HepG2 (cell line): ENCODE results near the gene VAT1L. TPM values are rescaled to one million over a fixed set of nuclear protein-coding genes. Genes with fewer than 3 reads are reported as not detected.

Experiments
- ARID5B ChIP-seq: IDR thresholded peaks from 2 replicates; pipeline ENCODE4 v1.4.0; 2020; ENCODE audit warnings: mild to moderate bottlenecking, missing genetic modification reagents
- ATF2 ChIP-seq: sonication (generic); formaldehyde crosslinking; IDR thresholded peaks from 2 replicates; pipeline ENCODE4 v1.4.0; 2020; ENCODE audit warnings: missing genetic modification reagents
- BHLHE40 ChIP-seq: IDR thresholded peaks from 2 replicates; pipeline ENCODE4 v1.6.1; 2011; ENCODE audit warnings: low read length, improper control_type of control experiment
- EED ChIP-seq: sonication (generic); formaldehyde crosslinking; IDR thresholded peaks from 2 replicates; pipeline ENCODE4 v1.5.0; 2020; ENCODE audit warnings: mild to moderate bottlenecking, missing genetic modification reagents
- EP300 ChIP-seq, 3 experiments: sonication (generic) in 1 of 3; formaldehyde crosslinking in 1 of 3; IDR thresholded peaks; 2 replicates each; pipeline versions ENCODE4 v1.5.1 to v1.6.1; 2011 to 2020; ENCODE audit warnings: low read depth in 2 of 3, low read length in 2 of 3, borderline replicate concordance in 1 of 3, improper control_type of control experiment in 1 of 3, mild to moderate bottlenecking in 1 of 3, missing genetic modification reagents in 1 of 3, moderate library complexity in 1 of 3
- IRF1 ChIP-seq: sonication (generic); formaldehyde crosslinking; IDR thresholded peaks from 2 replicates; pipeline ENCODE4 v1.4.0; 2020; ENCODE audit warnings: low read depth, mild to moderate bottlenecking, missing genetic modification reagents
- ISL2 ChIP-seq: sonication (generic); formaldehyde crosslinking; IDR thresholded peaks from 2 replicates; pipeline ENCODE4 v1.5.0; 2020; ENCODE audit warnings: missing genetic modification reagents
- MAFK ChIP-seq, 2 experiments: IDR thresholded peaks in 1 of 2; conservative IDR thresholded peaks in 1 of 2; 2 replicates each; pipeline ENCODE4 v1.6.1; 2011; ENCODE audit warnings: improper control_type of control experiment in 2 of 2, low read length in 2 of 2
- NFE2L2 ChIP-seq: fragments of 150-350 bp; IDR thresholded peaks from 2 replicates; pipeline ENCODE4 v1.6.1; 2014; ENCODE audit warnings: low read length
- SIN3A ChIP-seq: IDR thresholded peaks from 2 replicates; pipeline ENCODE4 v1.6.1; 2011; ENCODE audit warnings: low read depth, mild to moderate bottlenecking, control low read depth, low read length, borderline replicate concordance
- SIX1 ChIP-seq: sonication (generic); formaldehyde crosslinking; IDR thresholded peaks from 2 replicates; pipeline ENCODE4 v1.4.0; 2020; ENCODE audit warnings: missing genetic modification reagents, borderline replicate concordance
- TEAD3 ChIP-seq: optimal IDR thresholded peaks from 2 replicates; pipeline ENCODE3; 2016; ENCODE audit warnings: borderline replicate concordance
- ZNF263 ChIP-seq: sonication (generic); formaldehyde crosslinking; IDR thresholded peaks from 2 replicates; pipeline ENCODE4 v1.4.0; 2020; ENCODE audit warnings: missing genetic modification reagents
- ZNF318 ChIP-seq: sonication (generic); formaldehyde crosslinking; IDR thresholded peaks from 2 replicates; pipeline ENCODE4 v1.4.0; 2020; ENCODE audit warnings: mild to moderate bottlenecking, missing genetic modification reagents
- polyA plus RNA-seq, 8 experiments: library from polyadenylated mRNA; depleted of rRNA in 3 of 8; stranded (reverse) in 7 of 8; unstranded in 1 of 8; fragments of >200 nt; fragmentation: Illumina TruSeq in 4 of 8; extraction: Trizol in 4 of 8; gene quantifications; 2 replicates each; pipeline versions ENCODE4 v1.2.1 to v1.2.3, GENCODE V29; 2011 to 2016; ENCODE audit warnings: low read depth in 4 of 8, missing spikeins in 1 of 8, mixed read lengths in 1 of 8; ENCODE audit not compliant: insufficient read depth in 1 of 8
- total RNA-seq, 5 experiments: library from RNA; depleted of rRNA; stranded (reverse); fragments of >200 nt; fragmentation: Illumina TruSeq; extraction: Trizol; gene quantifications; 2 replicates each; pipeline ENCODE4 v1.2.3, GENCODE V29; 2016; ENCODE audit warnings: low read depth in 1 of 5

VAT1L gene
- total and polyA plus RNA-seq, 2 of the 13 experiments (the other 11 are each of a cell fraction or from before 2014, with no cell fraction given): not detected

GRCh38 chr16:77762262-77762661, 26.1 kb upstream of the VAT1L start (continued):
- peak; percentile 51 for TF ChIP-seq ARID5B (CRISPR knock-in tag)
- TF ChIP-seq MAFK (conservative IDR thresholded peaks at IDR 0.05 in 1 of 2, IDR thresholded peaks at IDR 0.05 in 1 of 2; ENCODE audit: low read length in 2 of 2): peak in 1 of 2 experiments; percentile 16; a peak in 1 of 4 replicates
- no peak for TF ChIP-seq TEAD3 (CRISPR knock-in tag)
- TF ChIP-seq EED: no peak
- TF ChIP-seq ZNF263 (CRISPR knock-in tag): no peak
- TF ChIP-seq BHLHE40: peak; percentile 53
- peak; percentile 81 for TF ChIP-seq SIX1
- no peak for TF ChIP-seq SIN3A
- no peak for TF ChIP-seq ZNF318
- no peak for TF ChIP-seq IRF1 (CRISPR knock-in tag)
- no peak for TF ChIP-seq ATF2 (CRISPR knock-in tag)
- peak; percentile 42; the same call in 1 of the 2 replicates for TF ChIP-seq ISL2 (CRISPR knock-in tag)
- peak; percentile 40 for TF ChIP-seq NFE2L2
- TF ChIP-seq EP300 (IDR thresholded peaks at IDR 0.05; ENCODE audit: low read depth in 2 of 2, low read length in 2 of 2): peak in 1 of 2 experiments; percentile 82; a peak in 1 of 4 replicates
- no peak for TF ChIP-seq EP300 (CRISPR knock-in tag; IDR thresholded peaks at IDR 0.05; ENCODE audit: borderline replicate concordance)
